ENCODE data around the gene PIK3CD. TPM values are rescaled to one million over a fixed set of nuclear protein-coding genes. Genes with fewer than 3 reads are reported as not detected.

The PIK3CD gene
- total RNA-seq, 1 experiment from 2014 or later = 8.5 TPM

DNA sequence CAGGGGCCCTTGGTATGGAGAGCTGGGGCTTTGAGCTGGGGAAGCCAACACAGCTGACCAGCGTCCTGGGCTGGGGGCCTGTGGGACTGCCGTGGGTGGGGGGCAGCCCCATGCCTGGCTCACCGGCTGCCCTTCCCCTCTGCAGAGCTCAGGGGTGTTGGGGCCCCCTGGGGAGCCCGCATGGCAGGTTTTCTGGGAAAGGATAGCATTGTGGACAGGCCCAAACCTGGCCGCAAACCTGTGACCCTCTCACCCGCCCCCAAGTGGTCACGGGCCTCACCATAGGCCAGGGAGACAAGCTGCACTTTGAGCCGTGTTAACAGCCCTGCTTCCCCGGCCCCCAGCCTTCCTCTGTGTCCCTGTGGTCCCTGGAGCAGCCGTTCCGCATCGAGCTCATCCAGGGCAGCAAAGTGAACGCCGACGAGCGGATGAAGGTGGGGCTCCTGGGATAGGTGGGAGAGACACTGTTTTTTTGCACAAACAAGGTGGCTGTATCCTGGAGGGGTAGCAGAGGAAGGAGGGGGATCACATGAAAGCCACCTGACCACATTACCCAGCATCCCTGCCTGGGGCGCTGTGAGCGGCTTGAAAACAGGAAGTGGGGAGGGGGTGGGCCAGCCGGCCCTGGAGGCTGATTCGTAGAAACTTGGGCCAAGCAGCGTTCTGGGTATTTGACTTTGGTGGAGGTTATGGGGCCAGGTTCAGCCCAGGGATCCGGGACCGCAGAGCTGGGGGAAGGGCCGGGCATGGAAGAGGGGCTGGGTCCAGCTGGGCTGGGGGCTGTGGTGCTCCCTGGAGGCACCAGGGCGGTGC lies 65.9 kb downstream of the PIK3CD start:
- no peak for DNase-seq (ENCODE audit: low read depth)

DNA sequence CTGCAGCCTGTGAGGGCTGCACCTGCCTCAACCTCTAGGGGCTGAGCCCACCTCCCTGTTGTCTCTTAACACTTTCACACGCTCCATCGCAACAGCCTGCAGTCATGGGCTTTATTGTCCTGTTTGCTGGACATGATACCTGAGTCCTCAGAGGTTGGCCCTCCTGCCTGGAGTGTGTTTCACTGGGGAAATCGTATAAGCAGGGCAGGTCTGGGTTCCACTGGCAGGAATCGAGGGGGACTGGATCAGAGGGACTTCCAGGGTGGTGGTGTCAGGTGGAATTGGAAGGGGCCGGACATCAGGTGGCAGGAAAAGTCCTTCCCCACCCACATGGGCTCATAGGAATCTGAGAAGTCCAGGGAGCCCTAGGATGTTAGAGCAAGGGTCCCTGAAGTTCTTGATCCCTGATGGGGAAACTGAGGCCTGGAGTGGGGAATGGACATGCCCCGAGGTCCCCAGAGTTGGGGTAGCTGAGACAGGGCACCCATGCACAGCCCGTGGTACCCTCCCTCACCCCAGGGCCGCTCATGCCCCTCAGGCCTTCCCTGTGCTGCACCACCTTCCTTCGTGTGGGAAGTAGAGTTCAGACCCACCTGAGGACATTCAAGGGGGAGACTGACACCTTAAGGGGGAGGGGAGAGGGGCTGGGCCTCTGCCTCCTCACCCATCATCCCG lies 66.6 kb downstream of the PIK3CD start:
- DNase-seq (ENCODE audit: low read depth) = no peak

DNA sequence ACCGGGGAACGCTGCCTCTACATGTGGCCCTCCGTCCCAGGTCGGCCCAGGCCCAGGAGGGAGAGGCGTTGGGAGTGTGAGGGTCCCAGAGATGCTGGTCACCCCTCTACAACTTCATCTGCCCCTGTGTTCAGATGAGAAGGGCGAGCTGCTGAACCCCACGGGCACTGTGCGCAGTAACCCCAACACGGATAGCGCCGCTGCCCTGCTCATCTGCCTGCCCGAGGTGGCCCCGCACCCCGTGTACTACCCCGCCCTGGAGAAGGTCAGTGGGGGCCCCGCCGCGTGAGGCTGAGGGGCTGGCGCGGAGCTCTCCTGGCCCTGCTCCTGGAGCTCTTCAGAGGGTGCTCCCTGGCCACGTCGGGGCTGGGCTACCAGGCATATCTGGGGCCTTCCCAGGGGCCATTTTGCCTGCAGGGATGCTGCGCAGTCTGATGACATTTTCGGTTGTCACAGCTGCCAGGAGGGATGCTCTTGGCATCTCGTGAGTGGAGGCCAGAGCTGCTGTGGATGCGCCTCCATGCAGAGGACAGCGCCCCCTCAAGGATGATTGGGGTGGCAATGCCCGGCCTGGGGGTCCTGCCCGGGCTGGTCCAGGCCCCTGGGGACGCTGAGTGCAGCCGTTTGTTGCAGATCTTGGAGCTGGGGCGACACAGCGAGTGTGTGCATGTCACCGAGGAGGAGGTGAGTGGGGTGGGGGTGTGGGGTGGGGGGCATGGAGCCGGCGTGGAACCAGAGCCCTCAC lies 68.6 kb downstream of the PIK3CD start:
- no peak for DNase-seq (ENCODE audit: low read depth)

DNA sequence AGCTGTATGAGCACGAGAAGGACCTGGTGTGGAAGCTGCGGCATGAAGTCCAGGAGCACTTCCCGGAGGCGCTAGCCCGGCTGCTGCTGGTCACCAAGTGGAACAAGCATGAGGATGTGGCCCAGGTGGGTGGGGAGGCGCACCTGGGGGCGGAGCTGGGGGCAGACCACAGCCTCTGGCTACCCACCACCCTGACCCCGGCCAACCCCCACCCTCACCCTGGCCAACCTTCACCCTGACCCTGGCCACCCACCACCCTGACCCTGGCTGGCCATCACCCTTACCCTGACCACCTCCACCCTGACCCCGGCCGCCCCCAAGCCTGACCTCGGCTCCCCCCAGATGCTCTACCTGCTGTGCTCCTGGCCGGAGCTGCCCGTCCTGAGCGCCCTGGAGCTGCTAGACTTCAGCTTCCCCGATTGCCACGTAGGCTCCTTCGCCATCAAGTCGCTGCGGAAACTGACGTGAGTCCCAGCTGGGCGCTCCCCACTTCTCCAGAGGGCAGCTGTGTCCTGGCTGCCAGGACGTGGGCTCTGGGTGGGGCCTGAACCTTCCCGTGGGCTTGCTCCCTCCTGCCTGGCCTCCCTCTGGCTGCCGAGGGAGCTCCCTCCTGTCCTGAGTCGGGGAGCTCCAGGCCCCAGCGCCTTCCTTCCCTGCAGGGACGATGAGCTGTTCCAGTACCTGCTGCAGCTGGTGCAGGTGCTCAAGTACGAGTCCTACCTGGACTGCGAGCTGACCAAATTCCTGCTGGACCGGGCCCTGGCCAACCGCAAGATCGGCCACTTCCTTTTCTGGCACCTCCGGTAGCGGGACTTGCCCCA lies 69.5 kb downstream of the PIK3CD start:
- DNase-seq (ENCODE audit: low read depth) = no peak

DNA sequence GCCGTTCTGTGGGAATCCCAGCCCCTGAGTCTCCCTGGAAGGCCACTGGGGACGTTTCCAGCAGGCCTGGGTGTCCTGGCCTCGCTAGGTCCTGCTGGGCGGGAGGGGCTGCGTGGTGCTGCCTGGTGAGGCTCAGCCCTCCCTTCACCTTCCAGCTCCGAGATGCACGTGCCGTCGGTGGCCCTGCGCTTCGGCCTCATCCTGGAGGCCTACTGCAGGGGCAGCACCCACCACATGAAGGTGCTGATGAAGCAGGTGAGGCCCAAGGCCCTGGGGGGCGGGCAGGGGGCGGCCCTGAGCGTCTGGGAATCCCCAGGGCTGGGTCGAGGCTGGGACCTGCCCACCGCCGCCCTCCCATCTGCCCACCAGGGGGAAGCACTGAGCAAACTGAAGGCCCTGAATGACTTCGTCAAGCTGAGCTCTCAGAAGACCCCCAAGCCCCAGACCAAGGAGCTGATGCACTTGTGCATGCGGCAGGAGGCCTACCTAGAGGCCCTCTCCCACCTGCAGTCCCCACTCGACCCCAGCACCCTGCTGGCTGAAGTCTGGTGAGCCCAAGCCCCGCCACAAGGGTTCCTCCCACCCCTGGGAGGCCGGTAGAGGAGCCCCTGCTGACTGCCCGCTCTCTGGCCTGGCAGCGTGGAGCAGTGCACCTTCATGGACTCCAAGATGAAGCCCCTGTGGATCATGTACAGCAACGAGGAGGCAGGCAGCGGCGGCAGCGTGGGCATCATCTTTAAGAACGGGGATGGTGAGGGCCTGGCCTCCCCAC lies 70.3 kb downstream of the PIK3CD start:
- no peak for DNase-seq (ENCODE audit: low read depth)

DNA sequence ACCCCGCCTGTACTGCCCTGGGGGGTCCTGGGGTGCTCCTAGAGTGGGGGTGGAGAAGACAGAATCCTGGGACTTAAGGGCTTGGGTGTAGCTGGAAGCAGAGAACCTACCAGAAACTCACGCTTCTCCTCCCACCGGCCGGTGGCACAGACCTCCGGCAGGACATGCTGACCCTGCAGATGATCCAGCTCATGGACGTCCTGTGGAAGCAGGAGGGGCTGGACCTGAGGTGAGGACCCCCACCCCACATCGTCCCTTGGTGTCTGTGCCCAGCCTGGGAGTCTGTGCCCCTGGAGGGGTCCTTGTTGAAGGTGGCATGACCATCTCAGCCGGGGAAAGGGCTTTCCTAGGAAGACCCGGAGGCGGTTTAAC lies 70.8 kb downstream of the PIK3CD start:
- DNase-seq (ENCODE audit: low read depth) = no peak

DNA sequence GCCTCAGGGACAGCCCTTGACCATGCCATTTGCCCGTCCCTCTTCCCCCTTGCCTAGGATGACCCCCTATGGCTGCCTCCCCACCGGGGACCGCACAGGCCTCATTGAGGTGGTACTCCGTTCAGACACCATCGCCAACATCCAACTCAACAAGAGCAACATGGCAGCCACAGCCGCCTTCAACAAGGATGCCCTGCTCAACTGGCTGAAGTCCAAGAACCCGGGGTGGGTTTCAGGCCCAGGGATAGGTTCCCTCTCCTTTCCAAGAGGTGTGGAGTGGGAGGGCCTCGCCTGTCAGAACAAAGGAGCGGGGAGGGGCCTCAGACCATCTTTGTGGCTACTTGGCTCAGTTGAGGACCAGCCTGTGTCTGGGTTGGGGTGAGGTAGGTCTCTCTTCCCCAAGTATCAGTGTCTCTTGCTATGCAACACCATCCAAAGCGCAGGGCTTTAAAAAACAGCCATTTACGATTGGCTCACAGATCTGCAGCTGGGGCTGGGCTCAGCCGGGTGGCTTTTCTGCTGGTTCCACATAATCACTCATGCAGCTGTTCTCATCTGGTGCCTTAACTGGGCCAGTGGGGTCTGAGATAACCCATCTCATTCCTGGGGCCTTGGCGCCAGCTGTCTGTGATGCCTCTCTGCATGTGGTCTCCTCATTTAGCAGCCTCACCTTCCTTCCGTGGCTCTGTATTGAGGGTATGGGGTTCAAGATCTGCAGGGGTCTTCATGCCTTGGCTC lies 71.7 kb downstream of the PIK3CD start:
- no peak for DNase-seq (ENCODE audit: low read depth)

DNA sequence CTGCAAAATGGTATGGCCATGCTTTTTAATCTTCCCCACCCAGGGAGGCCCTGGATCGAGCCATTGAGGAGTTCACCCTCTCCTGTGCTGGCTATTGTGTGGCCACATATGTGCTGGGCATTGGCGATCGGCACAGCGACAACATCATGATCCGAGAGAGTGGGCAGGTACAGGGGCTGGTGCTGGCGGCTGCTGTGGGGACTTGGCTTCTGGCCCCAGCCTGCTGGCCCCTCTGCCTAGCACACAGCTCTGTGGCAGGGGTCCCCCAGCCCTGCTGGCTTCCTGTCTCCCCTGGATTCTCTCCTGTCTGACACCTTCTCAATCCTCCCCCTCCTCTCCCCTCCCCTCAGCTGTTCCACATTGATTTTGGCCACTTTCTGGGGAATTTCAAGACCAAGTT lies 72.4 kb downstream of the PIK3CD start:
- DNase-seq (ENCODE audit: low read depth) = no peak

DNA sequence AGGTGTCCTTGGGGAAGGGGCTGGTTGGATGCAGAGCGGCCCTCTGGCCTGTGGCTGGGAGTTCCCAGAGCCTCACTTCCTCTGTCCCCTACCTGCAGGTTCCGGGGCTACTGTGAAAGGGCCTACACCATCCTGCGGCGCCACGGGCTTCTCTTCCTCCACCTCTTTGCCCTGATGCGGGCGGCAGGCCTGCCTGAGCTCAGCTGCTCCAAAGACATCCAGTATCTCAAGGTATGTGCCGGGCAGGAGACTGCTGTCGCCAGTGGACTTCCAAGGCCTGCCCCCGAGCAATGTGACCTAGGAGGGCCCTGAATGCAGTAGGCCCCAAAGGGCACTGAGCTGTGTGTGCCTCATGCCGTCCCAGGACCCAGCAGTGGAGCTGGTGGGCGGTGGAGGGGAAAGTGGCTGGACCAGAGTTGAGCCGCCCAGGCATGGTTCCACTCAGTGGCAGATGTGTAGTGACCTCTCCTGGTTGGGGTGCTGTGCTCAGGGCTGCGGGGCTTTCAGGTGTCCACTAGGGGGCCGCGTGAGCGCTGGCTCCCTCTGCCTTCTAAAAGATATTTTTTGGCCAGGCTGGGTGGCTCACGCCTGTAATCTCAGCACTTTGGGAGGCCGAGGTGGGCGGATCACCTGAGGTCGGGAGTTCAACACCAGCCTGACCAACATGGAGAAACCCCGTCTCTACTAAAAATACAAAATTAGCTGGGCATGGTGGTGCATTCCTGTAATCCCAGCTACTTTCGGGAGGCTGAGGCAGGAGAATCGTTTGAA lies 73.4 kb downstream of the PIK3CD start:
- peak; percentile 60 for DNase-seq (ENCODE audit: low read depth)

DNA sequence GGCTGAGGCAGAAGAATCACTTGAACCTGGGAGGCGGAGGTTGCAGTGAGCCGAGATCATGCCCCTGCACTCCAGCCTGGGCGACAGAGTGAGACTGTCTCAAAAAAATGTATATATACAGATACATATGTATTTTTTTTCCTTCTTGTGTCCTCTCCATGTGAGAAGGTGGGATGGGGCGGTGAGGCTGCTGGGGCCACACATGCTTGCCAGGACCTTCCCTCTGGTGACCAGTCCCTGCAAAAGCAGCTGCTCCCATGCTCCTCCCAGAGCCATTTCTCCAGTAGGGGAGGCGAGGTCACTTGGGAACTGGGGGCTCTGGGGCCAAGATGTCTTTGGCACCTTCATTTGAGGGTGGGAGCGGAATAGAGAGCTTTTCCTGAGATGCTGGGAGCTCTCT lies 74.9 kb downstream of the PIK3CD start:
- DNase-seq (ENCODE audit: low read depth) = no peak

DNA sequence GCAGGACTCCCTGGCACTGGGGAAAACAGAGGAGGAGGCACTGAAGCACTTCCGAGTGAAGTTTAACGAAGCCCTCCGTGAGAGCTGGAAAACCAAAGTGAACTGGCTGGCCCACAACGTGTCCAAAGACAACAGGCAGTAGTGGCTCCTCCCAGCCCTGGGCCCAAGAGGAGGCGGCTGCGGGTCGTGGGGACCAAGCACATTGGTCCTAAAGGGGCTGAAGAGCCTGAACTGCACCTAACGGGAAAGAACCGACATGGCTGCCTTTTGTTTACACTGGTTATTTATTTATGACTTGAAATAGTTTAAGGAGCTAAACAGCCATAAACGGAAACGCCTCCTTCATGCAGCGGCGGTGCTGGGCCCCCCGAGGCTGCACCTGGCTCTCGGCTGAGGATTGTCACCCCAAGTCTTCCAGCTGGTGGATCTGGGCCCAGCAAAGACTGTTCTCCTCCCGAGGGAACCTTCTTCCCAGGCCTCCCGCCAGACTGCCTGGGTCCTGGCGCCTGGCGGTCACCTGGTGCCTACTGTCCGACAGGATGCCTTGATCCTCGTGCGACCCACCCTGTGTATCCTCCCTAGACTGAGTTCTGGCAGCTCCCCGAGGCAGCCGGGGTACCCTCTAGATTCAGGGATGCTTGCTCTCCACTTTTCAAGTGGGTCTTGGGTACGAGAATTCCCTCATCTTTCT lies 75.5 kb downstream of the PIK3CD start:
- no peak for DNase-seq (ENCODE audit: low read depth)

DNA sequence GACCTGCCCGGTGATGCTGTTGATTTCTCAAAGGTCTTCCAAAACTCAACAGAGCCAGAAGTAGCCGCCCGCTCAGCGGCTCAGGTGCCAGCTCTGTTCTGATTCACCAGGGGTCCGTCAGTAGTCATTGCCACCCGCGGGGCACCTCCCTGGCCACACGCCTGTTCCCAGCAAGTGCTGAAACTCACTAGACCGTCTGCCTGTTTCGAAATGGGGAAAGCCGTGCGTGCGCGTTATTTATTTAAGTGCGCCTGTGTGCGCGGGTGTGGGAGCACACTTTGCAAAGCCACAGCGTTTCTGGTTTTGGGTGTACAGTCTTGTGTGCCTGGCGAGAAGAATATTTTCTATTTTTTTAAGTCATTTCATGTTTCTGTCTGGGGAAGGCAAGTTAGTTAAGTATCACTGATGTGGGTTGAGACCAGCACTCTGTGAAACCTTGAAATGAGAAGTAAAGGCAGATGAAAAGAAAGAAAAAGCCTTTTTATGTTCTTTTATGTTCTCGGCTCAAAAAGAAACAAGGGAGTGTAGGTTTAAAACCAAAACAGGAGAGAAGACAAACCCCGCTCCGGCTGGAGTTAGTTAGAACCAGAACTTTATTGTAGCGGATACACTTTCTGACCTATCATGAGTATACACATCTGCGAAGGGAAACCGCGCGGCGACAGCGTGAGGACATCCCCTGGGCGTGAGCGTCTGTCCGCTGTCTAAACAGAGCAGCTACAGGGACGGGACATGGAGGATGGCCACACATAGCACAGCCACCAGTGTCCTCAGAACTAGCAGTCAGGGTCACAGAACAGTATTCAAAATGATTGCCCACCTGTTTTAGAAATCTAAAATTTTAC lies 77.1 kb downstream of the PIK3CD start:
- DNase-seq (ENCODE audit: low read depth) = no peak

DNA sequence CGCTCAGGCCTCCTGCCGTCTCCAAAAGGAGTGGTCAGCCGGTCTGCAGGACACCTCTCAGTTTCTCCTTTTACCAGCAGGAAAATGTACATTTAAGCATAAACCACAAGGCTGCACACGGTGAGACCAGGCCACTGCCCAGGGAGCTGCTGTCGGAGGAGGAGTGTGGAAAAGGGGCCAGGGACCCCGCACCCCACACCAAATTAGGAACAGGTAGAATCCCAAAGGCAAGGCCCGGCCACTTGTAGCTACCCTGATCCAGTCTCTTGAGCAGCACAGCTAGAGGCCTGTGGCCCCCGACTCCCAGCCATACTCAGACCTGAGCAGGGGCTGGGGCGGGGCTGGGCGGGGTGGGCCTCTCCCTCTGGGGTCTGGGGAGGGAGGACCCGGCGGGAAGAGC lies 78.0 kb downstream of the PIK3CD start:
- DNase-seq (ENCODE audit: low read depth) = no peak

DNA sequence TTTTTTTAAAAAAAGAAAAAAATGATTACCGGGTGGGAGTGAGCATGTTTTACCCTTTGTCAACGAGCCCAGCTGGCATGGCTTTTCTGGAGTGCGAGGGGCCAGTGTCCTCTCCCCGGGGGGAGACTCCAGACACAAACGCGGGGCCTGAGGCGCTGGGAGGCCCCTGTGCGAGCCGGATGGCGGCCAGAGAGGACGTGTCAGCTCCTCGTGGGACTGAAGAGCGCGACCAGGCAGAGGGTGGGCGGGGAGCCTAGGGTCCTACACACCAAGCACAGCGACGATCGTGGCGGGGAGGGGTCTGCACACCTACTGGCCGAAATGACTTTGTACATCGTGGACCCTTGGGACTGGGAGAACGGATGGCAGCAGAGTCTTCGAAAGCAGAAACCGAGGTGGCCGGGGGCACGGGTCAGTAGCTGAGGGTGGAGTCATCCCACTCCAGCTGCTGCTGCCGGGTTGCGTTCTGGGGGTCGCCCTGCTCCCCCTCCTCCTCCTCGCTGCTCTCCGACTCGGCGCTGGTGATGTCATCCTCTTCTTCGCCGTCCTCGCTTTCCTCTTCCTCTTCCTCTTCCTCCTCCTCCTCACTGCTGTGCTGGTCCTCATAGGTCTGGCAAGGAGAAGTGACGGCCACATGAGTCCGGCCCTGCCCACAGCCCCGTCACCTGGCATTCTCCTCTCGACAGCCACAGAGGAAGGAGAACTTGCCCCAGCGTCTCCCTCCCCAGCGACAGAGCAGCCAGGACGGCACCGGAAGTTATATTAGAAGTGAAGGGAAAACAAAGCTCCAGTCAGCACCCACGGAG lies 78.8 kb downstream of the PIK3CD start:
- DNase-seq (ENCODE audit: low read depth) = no peak

DNA sequence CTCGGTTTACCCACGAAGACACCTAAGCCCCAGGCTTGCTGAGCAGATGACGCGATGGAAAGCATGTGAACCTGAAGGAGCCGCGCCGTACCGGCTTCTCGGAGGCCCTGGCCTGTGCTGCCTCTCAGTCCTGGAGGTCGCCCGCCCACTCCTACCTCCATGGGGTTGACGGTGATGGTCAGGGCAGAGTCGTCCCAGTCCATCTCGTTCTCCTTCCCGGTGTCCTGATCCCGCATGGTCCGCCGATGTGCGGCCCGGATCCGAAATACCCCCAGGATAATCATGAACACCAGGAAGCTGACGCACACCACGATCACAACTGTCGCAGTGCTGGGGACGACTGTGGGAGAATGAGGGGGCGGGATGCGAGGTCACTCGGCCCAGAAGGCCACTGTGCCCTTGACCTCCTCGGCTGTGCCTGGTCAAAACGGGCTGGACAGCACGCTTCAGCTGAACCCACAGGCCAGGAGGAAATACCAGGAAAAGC lies 79.6 kb downstream of the PIK3CD start:
- no peak for DNase-seq (ENCODE audit: low read depth)

DNA sequence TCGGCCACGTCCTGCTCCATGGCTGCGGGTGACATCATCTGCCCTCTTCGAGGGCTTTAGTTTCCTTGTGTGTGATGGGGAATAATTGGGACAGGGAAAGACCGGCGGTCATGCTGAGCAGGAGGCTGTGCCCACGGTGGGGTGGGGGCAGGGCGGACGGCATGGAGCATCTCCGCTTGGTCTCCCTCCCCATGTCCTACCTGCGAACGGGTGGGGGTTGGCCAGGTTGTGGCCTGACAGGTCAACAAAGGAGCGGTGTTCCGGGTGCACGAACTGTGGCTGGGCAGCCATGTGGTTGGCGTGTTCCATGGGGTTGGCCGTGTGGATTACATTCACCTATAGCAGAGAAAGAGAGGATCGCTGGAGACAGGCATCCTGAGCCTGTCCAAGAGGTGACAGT lies 80.0 kb downstream of the PIK3CD start:
- no peak for DNase-seq (ENCODE audit: low read depth)
